SK-N-SH treated with all-trans-retinoic acid at 6 μM for 48 hours (cell line): Measurements from ENCODE around the gene IQCF6.

Experiments
- ATAC-seq: fragments of 200-7000 bp; cut with Tn5 transposase; 3 replicates; pipeline ENCODE4 v1.9.1; 2020; ENCODE audit warnings: mild to moderate bottlenecking, moderate library complexity
- ARNTL ChIP-seq: fragments of 450-650 bp; formaldehyde crosslinking; IDR thresholded peaks from 2 replicates; pipeline ENCODE4 v1.5.0; 2020; ENCODE audit warnings: low read depth, mild to moderate bottlenecking, moderate library complexity, borderline replicate concordance
- BACH2 ChIP-seq: fragments of 250-450 bp; sonication (Bioruptor Pico); IDR thresholded peaks from 2 replicates; pipeline ENCODE4 v1.9.0; 2021; ENCODE audit warnings: mild to moderate bottlenecking, borderline replicate concordance
- CSDC2 ChIP-seq: fragments of 250-450 bp; sonication (Bioruptor Pico); IDR thresholded peaks from 2 replicates; pipeline ENCODE4 v1.5.0; 2020; ENCODE audit warnings: mild to moderate bottlenecking, moderate library complexity
- CSRNP3 ChIP-seq: fragments of 250-450 bp; sonication (Bioruptor Pico); IDR thresholded peaks from 2 replicates; pipeline ENCODE4 v1.5.1; 2021; ENCODE audit warnings: mild to moderate bottlenecking, moderate library complexity
- ESRRG ChIP-seq: fragments of 250-450 bp; sonication (Bioruptor Pico); IDR thresholded peaks from 2 replicates; pipeline ENCODE4 v1.6.1; 2021; ENCODE audit warnings: mild to moderate bottlenecking
- GLIS3 ChIP-seq: fragments of 250-450 bp; sonication (Bioruptor Pico); IDR thresholded peaks from 2 replicates; pipeline ENCODE4 v1.5.0; 2020; ENCODE audit warnings: mild to moderate bottlenecking, moderate library complexity
- ISL1 ChIP-seq: fragments of 250-450 bp; sonication (Bioruptor Pico); IDR thresholded peaks from 2 replicates; pipeline ENCODE4 v2.1.2; 2022; ENCODE audit warnings: mild to moderate bottlenecking, moderate library complexity
- POU6F1 ChIP-seq: fragments of 250-450 bp; sonication (Bioruptor Pico); IDR thresholded peaks from 2 replicates; pipeline ENCODE4 v1.8.0; 2021; ENCODE audit warnings: low read depth, mild to moderate bottlenecking, moderate library complexity, borderline replicate concordance
- PPARA ChIP-seq: fragments of 250-450 bp; sonication (Bioruptor Pico); IDR thresholded peaks from 2 replicates; pipeline ENCODE4 v1.5.0; 2020; ENCODE audit warnings: mild to moderate bottlenecking, borderline replicate concordance
- RARB ChIP-seq: fragments of 250-450 bp; sonication (Bioruptor Pico); IDR thresholded peaks from 2 replicates; pipeline ENCODE4 v1.8.0; 2021; ENCODE audit warnings: mild to moderate bottlenecking, moderate library complexity
- SNAI2 ChIP-seq: fragments of 250-450 bp; sonication (Bioruptor Pico); IDR thresholded peaks from 2 replicates; pipeline ENCODE4 v1.5.0; 2020; ENCODE audit warnings: mild to moderate bottlenecking, moderate library complexity
- TCF4 ChIP-seq: fragments of 250-450 bp; sonication (Bioruptor Pico); IDR thresholded peaks from 2 replicates; pipeline ENCODE4 v1.8.0; 2021; ENCODE audit warnings: mild to moderate bottlenecking, moderate library complexity, borderline replicate concordance
- TOX ChIP-seq: fragments of 250-450 bp; sonication (Bioruptor Pico); IDR thresholded peaks from 2 replicates; pipeline ENCODE4 v1.8.0; 2021; ENCODE audit warnings: mild to moderate bottlenecking, moderate library complexity, borderline replicate concordance
- ZC3H10 ChIP-seq: fragments of 250-450 bp; sonication (Bioruptor Pico); IDR thresholded peaks from 2 replicates; pipeline ENCODE4 v1.5.1; 2021; ENCODE audit warnings: mild to moderate bottlenecking, moderate library complexity
- ZFP3 ChIP-seq: fragments of 250-450 bp; sonication (Bioruptor Pico); IDR thresholded peaks from 2 replicates; pipeline ENCODE4 v1.5.0; 2020; ENCODE audit warnings: mild to moderate bottlenecking, moderate library complexity
- ZFP30 ChIP-seq: fragments of 450-650 bp; formaldehyde crosslinking; IDR thresholded peaks from 2 replicates; pipeline ENCODE4 v1.5.0; 2022; ENCODE audit warnings: mild to moderate bottlenecking, moderate library complexity
- ZNF565 ChIP-seq: fragments of 450-650 bp; formaldehyde crosslinking; conservative IDR thresholded peaks from 2 replicates; pipeline ENCODE4 v1.5.0; 2020; ENCODE audit warnings: low read depth, mild to moderate bottlenecking, moderate library complexity
- ZNF70 ChIP-seq: fragments of 450-650 bp; formaldehyde crosslinking; IDR thresholded peaks from 2 replicates; pipeline ENCODE4 v1.5.0; 2020; ENCODE audit warnings: mild to moderate bottlenecking, moderate library complexity
- ZNF8 ChIP-seq: fragments of 450-650 bp; formaldehyde crosslinking; IDR thresholded peaks from 2 replicates; pipeline ENCODE4 v1.5.0; 2020; ENCODE audit warnings: mild to moderate bottlenecking, moderate library complexity
- TF ChIP-seq, protein P1 (sequence below): fragments of 250-450 bp; sonication (Bioruptor Pico); IDR thresholded peaks from 2 replicates; pipeline ENCODE4 v1.5.1; 2020; ENCODE audit warnings: low read depth, mild to moderate bottlenecking, moderate library complexity
- TF ChIP-seq, protein P2 (sequence below): fragments of 250-450 bp; sonication (Bioruptor Pico); IDR thresholded peaks from 2 replicates; pipeline ENCODE4 v1.5.0; 2020; ENCODE audit warnings: mild to moderate bottlenecking, moderate library complexity
- TF ChIP-seq, protein P3 (sequence below): fragments of 250-450 bp; sonication (Bioruptor Pico); IDR thresholded peaks from 2 replicates; pipeline ENCODE4 v1.8.0; 2020; ENCODE audit warnings: mild to moderate bottlenecking, moderate library complexity, borderline replicate concordance

IQCF6 gene

DNA sequence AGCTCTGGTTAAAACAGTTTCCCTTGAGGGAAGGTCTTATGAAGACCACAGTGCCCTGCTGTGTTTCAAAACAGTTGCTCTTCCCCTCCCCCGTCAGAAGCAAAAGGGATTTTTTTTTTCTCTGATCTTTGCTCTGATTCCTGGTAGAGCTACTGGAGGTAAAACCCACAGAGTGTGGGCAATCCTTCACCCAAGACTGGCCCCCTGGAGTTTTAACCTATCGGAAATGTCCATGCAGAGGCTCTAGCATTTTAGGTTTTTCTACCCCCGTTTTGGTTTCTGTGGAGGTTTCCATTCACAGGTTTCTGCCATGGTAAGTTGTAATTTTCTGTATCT is 44.5 kb downstream of the IQCF6 start:
- no peak for ATAC-seq
- TF ChIP-seq, protein P1, sequence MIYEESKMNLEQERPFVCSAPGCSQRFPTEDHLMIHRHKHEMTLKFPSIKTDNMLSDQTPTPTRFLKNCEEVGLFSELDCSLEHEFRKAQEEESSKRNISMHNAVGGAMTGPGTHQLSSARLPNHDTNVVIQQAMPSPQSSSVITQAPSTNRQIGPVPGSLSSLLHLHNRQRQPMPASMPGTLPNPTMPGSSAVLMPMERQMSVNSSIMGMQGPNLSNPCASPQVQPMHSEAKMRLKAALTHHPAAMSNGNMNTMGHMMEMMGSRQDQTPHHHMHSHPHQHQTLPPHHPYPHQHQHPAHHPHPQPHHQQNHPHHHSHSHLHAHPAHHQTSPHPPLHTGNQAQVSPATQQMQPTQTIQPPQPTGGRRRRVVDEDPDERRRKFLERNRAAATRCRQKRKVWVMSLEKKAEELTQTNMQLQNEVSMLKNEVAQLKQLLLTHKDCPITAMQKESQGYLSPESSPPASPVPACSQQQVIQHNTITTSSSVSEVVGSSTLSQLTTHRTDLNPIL (CRISPR knock-in tag) = no peak
- TF ChIP-seq SNAI2 (no peak), ARNTL (CRISPR knock-in tag) (no peak), TOX (CRISPR knock-in tag) (no peak)
- TF ChIP-seq, all 23 proteins: peak for 0

GRCh38 chr3:51733859-51734571 is 45.0 kb downstream of the IQCF6 start:
- no peak for ATAC-seq
- TF ChIP-seq ARNTL (CRISPR knock-in tag) = no peak
- TF ChIP-seq BACH2 (CRISPR knock-in tag) = no peak
- TF ChIP-seq ZC3H10 (CRISPR knock-in tag) = no peak
- no peak for TF ChIP-seq SNAI2
- TF ChIP-seq ZNF70 (CRISPR knock-in tag) = no peak
- TF ChIP-seq TOX (CRISPR knock-in tag) = no peak
- no peak for TF ChIP-seq ISL1 (CRISPR knock-in tag)
- no peak for TF ChIP-seq ZNF565 (CRISPR knock-in tag)
- no peak for TF ChIP-seq CSRNP3 (CRISPR knock-in tag)
- no peak for TF ChIP-seq ESRRG (CRISPR knock-in tag)
- TF ChIP-seq, protein P2, sequence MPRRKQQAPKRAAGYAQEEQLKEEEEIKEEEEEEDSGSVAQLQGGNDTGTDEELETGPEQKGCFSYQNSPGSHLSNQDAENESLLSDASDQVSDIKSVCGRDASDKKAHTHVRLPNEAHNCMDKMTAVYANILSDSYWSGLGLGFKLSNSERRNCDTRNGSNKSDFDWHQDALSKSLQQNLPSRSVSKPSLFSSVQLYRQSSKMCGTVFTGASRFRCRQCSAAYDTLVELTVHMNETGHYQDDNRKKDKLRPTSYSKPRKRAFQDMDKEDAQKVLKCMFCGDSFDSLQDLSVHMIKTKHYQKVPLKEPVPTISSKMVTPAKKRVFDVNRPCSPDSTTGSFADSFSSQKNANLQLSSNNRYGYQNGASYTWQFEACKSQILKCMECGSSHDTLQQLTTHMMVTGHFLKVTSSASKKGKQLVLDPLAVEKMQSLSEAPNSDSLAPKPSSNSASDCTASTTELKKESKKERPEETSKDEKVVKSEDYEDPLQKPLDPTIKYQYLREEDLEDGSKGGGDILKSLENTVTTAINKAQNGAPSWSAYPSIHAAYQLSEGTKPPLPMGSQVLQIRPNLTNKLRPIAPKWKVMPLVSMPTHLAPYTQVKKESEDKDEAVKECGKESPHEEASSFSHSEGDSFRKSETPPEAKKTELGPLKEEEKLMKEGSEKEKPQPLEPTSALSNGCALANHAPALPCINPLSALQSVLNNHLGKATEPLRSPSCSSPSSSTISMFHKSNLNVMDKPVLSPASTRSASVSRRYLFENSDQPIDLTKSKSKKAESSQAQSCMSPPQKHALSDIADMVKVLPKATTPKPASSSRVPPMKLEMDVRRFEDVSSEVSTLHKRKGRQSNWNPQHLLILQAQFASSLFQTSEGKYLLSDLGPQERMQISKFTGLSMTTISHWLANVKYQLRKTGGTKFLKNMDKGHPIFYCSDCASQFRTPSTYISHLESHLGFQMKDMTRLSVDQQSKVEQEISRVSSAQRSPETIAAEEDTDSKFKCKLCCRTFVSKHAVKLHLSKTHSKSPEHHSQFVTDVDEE = no peak
- TF ChIP-seq POU6F1 (CRISPR knock-in tag) = no peak
- TF ChIP-seq, protein P3, sequence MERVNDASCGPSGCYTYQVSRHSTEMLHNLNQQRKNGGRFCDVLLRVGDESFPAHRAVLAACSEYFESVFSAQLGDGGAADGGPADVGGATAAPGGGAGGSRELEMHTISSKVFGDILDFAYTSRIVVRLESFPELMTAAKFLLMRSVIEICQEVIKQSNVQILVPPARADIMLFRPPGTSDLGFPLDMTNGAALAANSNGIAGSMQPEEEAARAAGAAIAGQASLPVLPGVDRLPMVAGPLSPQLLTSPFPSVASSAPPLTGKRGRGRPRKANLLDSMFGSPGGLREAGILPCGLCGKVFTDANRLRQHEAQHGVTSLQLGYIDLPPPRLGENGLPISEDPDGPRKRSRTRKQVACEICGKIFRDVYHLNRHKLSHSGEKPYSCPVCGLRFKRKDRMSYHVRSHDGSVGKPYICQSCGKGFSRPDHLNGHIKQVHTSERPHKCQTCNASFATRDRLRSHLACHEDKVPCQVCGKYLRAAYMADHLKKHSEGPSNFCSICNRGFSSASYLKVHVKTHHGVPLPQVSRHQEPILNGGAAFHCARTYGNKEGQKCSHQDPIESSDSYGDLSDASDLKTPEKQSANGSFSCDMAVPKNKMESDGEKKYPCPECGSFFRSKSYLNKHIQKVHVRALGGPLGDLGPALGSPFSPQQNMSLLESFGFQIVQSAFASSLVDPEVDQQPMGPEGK (CRISPR knock-in tag) = no peak
- TF ChIP-seq ZNF8 (CRISPR knock-in tag) = no peak
- no peak for TF ChIP-seq PPARA (CRISPR knock-in tag)
- no peak for TF ChIP-seq ZFP3 (CRISPR knock-in tag)
- TF ChIP-seq GLIS3 = no peak
- no peak for TF ChIP-seq CSDC2
- no peak for TF ChIP-seq TCF4 (CRISPR knock-in tag)
- TF ChIP-seq, all 23 proteins: peak for 0

- ATAC-seq = no peak
- TF ChIP-seq ISL1 (CRISPR knock-in tag) (no peak), GLIS3 (no peak), RARB (no peak), TOX (CRISPR knock-in tag) (no peak), POU6F1 (CRISPR knock-in tag) (no peak), ZFP30 (no peak)
Measured at GRCh38 chr3:51729042-51729633, 49.9 kb downstream of the IQCF6 start.
